B cell (primary cell): ENCODE measurements around the gene ANKRD10. TPM values are rescaled to one million over a fixed set of nuclear protein-coding genes. Genes with fewer than 3 reads are reported as not detected.
A peak's percentile ranks its signal among the peaks of the same experiment; 100 is the strongest.

ENCODE experiments used
- ATAC-seq: fragments of 200-7000 bp; cut with Tn5 transposase; one replicate; pipeline ENCODE4 v1.10.0; 2021; ENCODE audit warnings: low read depth, mild to moderate bottlenecking, moderate number of reproducible peaks, moderate library complexity
- CTCF ChIA-PET: fragments of 350-600 bp; sonication (Branson Sonifier 250); formaldehyde crosslinking; loops from one replicate; lab custom pipeline; 2021; ENCODE audit warnings: antibody characterized with exemption, inconsistent platforms; lab: Charles Lee
- POLR2A ChIA-PET: fragments of 350-600 bp; sonication (Branson Sonifier 250); formaldehyde crosslinking; loops from one replicate; lab custom pipeline; 2021; ENCODE audit warnings: antibody characterized with exemption; lab: Charles Lee
- DNase-seq: peaks from one replicate; pipeline ENCODE4 v3.0.0; 2013
- H2AFZ ChIP-seq: 2 replicates; pipeline ENCODE4 v1.6.1; 2012; ENCODE audit warnings: mild to moderate bottlenecking, low read depth, low read length; ENCODE audit not compliant: insufficient read depth, poor library complexity, severe bottlenecking
- H3K27ac ChIP-seq, 2 donors: 1 replicate in 1 of 2; 2 replicates in 1 of 2; pipeline ENCODE4 v1.5.1; 2012 to 2013; ENCODE audit warnings: low read length in 2 of 2, mild to moderate bottlenecking in 2 of 2, moderate library complexity in 1 of 2
- H3K27me3 ChIP-seq, 4 experiments: fragments of 200-600 bp in 1 of 4; sonication (generic) in 1 of 4; replicated peaks in 1 of 4; 1 replicate in 2 of 4; 2 replicates in 2 of 4; pipeline versions ENCODE4 v1.6.1 to v1.7.0; 2013 to 2016; ENCODE audit warnings: low read length in 3 of 4, mild to moderate bottlenecking in 2 of 4, mixed read lengths in 1 of 4, moderate library complexity in 1 of 4; ENCODE audit not compliant: insufficient read depth in 4 of 4, control insufficient read depth in 3 of 4; ENCODE audit errors: control extremely low read depth in 1 of 4
- H3K36me3 ChIP-seq, 2 experiments: replicated peaks in 1 of 2; 1 replicate in 1 of 2; 2 replicates in 1 of 2; pipeline versions ENCODE4 v1.6.1 to v1.7.1; 2013; ENCODE audit warnings: low read length in 1 of 2; ENCODE audit not compliant: insufficient read depth in 2 of 2, control insufficient read depth in 1 of 2; ENCODE audit errors: control extremely low read depth in 1 of 2, extremely low read depth in 1 of 2
- H3K4me1 ChIP-seq, 2 donors: fragments of 200-600 bp in 1 of 2; sonication (generic) in 1 of 2; 1 replicate in 1 of 2; 2 replicates in 1 of 2; pipeline versions ENCODE4 v1.5.1 to v1.6.1; 2013 to 2017; ENCODE audit warnings: low read length in 2 of 2; ENCODE audit not compliant: control insufficient read depth in 2 of 2, insufficient read depth in 2 of 2
- H3K4me2 ChIP-seq: replicated peaks from 2 replicates; pipeline ENCODE3; 2012; ENCODE audit warnings: mild to moderate bottlenecking, low read depth, low read length; ENCODE audit not compliant: poor library complexity, severe bottlenecking
- H3K4me3 ChIP-seq, 5 experiments: fragments of 200-600 bp in 1 of 5; sonication (generic) in 1 of 5; 1 replicate in 3 of 5; 2 replicates in 2 of 5; pipeline versions ENCODE4 v1.5.1 to v1.7.0; 2011 to 2016; ENCODE audit warnings: low read length in 4 of 5, mild to moderate bottlenecking in 4 of 5, low read depth in 2 of 5, control low read depth in 1 of 5, moderate library complexity in 1 of 5; ENCODE audit not compliant: insufficient read depth in 1 of 5; ENCODE audit errors: control extremely low read depth in 1 of 5, extremely low read depth in 1 of 5
- H3K79me2 ChIP-seq: fragments of 200-600 bp; sonication (generic); one replicate; pipeline ENCODE4 v1.6.0; 2016; ENCODE audit warnings: low read length; ENCODE audit not compliant: control insufficient read depth, insufficient read depth
- H3K9ac ChIP-seq: fragments of 200-600 bp; sonication (generic); 2 replicates; pipeline ENCODE4 v1.6.1; 2017; ENCODE audit warnings: mild to moderate bottlenecking, low read length, moderate library complexity
- H3K9me3 ChIP-seq, 3 donors: one replicate each; pipeline versions ENCODE4 v1.6.1 to v1.7.1; 2013; ENCODE audit warnings: low read length in 2 of 3; ENCODE audit not compliant: control insufficient read depth in 2 of 3, insufficient read depth in 1 of 3; ENCODE audit errors: control extremely low read depth in 1 of 3
- H4K20me1 ChIP-seq: 2 replicates; pipeline ENCODE4 v1.6.0; 2012; ENCODE audit warnings: mild to moderate bottlenecking, low read length; ENCODE audit not compliant: insufficient read depth, control insufficient read depth, poor library complexity, severe bottlenecking
- H3K27ac Mint-ChIP-seq: one replicate; pipeline ENCODE4 v1.8.0; 2021; ENCODE audit warnings: mixed read lengths
- H3K27me3 Mint-ChIP-seq: one replicate; pipeline ENCODE4 v1.8.0; 2021; ENCODE audit warnings: mixed read lengths
- H3K4me1 Mint-ChIP-seq: one replicate; pipeline ENCODE4 v1.8.0; 2021; ENCODE audit warnings: mixed read lengths
- H3K4me3 Mint-ChIP-seq: one replicate; pipeline ENCODE4 v1.8.0; 2021; ENCODE audit warnings: mixed read lengths
- H3K9me3 Mint-ChIP-seq: one replicate; pipeline ENCODE4 v1.8.0; 2022; ENCODE audit warnings: mixed read lengths; ENCODE audit not compliant: insufficient read depth
- EZH2 ChIP-seq: IDR thresholded peaks from 2 replicates; pipeline ENCODE4 v1.6.1; 2012; ENCODE audit warnings: borderline replicate concordance, low read depth, mild to moderate bottlenecking, moderate library complexity, low read length; ENCODE audit not compliant: insufficient read depth, poor library complexity, severe bottlenecking
- WGBS: methylation state at CpG from one replicate; pipeline ENCODE4 v1.1.5; 2013; ENCODE audit warnings: missing lambda C conversion rate; ENCODE audit not compliant: insufficient coverage; 5-methylcytosine and 5-hydroxymethylcytosine counted together
- intact Hi-C: fragments of 100-400 bp; cut with micrococcal nuclease; formaldehyde crosslinking; loops from one replicate; pipeline ENCODE4 v1.10.0; 2022
- polyA plus RNA-seq: library from polyadenylated mRNA; depleted of rRNA; stranded (reverse); fragments of >200 nt; gene quantifications from 2 replicates; pipeline ENCODE4 v1.2.3, GENCODE V29; 2012
- total RNA-seq, 2 donors: library from RNA; stranded (reverse); fragments of 120-200 nt in 1 of 2; gene quantifications; 1 replicate in 1 of 2; 2 replicates in 1 of 2; pipeline versions ENCODE4 v1.2.3 to v1.2.4, GENCODE V29; 2013 to 2022
- TF ChIP-seq, protein P1 (sequence below): fragments of 200-600 bp; IDR thresholded peaks from one replicate; pipeline ENCODE4 v1.8.0; 2022; ENCODE audit warnings: antibody characterized with exemption, mild to moderate bottlenecking

The ANKRD10 gene
- total and polyA plus RNA-seq, 2 donors (not counting 1 experiment from before 2014, with no cell fraction given), result 142 to 256 TPM

DNA sequence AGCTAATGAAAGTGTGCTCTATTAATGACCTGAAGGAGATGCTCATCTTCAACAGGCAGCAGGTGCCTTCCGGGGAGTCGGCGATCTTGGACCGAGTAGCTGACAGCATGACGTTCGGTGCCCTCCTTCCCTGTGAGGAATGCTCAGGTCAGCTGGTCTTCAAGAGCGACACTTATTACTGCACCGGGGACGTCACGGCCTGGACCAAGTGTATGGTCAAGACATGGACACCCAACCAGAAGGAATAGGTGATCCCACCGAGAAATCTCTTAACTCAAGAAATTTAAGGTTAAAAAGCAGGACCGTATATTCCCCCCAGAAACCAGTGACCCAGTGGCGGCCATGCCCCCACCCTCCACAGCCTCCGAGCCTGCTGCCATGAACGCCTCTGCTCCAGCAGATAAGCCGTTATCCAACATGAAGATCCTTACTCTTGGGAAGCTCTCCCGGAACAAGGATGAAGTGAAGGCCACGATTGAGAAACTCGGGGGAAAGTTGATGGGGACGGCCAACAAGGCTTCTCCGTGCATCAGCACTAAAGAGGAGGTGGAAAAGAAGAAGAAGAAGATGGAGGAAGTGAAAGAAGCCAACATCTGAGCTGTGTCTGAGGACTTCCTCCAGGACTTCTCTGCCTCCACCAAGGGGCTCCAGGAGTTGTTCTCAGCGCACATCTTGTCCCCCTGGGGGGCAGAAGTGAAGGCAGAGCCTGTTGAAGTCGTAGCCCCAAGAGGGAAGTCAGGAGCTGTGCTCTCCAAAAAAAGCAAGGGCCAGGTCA, 22.8 kb upstream of the ANKRD10 start:
- H4K20me1 ChIP-seq, result no peaks in the 10 kb centered on the region
- H3K9me3 Mint-ChIP-seq, result peaks cover 22% of the 10 kb centered on the region
- no peak overlapping the region for H3K27ac ChIP-seq
- POLR2A ChIA-PET, result no interaction called here
- peaks cover 9 to 12% of the 10 kb centered on the region in 2 donors for H3K4me1 ChIP-seq
- intact Hi-C loops, result no loop called here
- peak; percentile 57 for DNase-seq
- H3K79me2 ChIP-seq, result no peaks in the 10 kb centered on the region
- H3K4me1 Mint-ChIP-seq, result peaks cover 24% of the 10 kb centered on the region
- TF ChIP-seq, protein P1, sequence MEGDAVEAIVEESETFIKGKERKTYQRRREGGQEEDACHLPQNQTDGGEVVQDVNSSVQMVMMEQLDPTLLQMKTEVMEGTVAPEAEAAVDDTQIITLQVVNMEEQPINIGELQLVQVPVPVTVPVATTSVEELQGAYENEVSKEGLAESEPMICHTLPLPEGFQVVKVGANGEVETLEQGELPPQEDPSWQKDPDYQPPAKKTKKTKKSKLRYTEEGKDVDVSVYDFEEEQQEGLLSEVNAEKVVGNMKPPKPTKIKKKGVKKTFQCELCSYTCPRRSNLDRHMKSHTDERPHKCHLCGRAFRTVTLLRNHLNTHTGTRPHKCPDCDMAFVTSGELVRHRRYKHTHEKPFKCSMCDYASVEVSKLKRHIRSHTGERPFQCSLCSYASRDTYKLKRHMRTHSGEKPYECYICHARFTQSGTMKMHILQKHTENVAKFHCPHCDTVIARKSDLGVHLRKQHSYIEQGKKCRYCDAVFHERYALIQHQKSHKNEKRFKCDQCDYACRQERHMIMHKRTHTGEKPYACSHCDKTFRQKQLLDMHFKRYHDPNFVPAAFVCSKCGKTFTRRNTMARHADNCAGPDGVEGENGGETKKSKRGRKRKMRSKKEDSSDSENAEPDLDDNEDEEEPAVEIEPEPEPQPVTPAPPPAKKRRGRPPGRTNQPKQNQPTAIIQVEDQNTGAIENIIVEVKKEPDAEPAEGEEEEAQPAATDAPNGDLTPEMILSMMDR, result no peak
- no peak for TF ChIP-seq EZH2
- H3K4me3 Mint-ChIP-seq, result peak overlapping the region; percentile 17
- peaks cover 5% of the 10 kb centered on the region for H3K27me3 Mint-ChIP-seq
- H3K9ac ChIP-seq, result no peak overlapping the region
- peaks cover 0 to 2% (median 0%) of the 10 kb centered on the region in 4 experiments for H3K27me3 ChIP-seq
- H3K36me3 ChIP-seq, result no peaks in the 10 kb centered on the region
- peak overlapping the region; percentile 27 for H3K4me2 ChIP-seq
- peak overlapping the region; percentile 57 for H3K27ac Mint-ChIP-seq
- H2AFZ ChIP-seq, result no peak overlapping the region
- H3K9me3 ChIP-seq, result peaks cover 0 to 32% (median 22%) of the 10 kb centered on the region in 3 donors
- CTCF ChIA-PET, result no interaction called here
- 80% methylated on average over 23 of the region's 23 CpGs for WGBS
- ATAC-seq, result peak; percentile 53
- H3K4me3 ChIP-seq, result no peak overlapping the region

- ATAC-seq, result no peak
- CTCF ChIA-PET, result no interaction called here
Observed at GRCh38 chr13:110936519-110936918, 21.6 kb upstream of the ANKRD10 start.

More at GRCh38 chr13:110936519-110936918, 21.6 kb upstream of the ANKRD10 start:
- H3K4me3 Mint-ChIP-seq, result no peak overlapping the region
- H3K36me3 ChIP-seq, result no peaks in the 10 kb centered on the region
- no peak overlapping the region for H3K27ac ChIP-seq
- no peak overlapping the region for H3K27ac Mint-ChIP-seq
- H3K9ac ChIP-seq, result no peak overlapping the region
- 98% methylated on average over 23 of the region's 23 CpGs for WGBS
- no peak for DNase-seq
- intact Hi-C loops, result no loop called here
- H3K4me1 ChIP-seq, result peaks cover 8 to 9% of the 10 kb centered on the region in 2 donors
- no peak overlapping the region for H3K4me3 ChIP-seq
- peaks cover 25% of the 10 kb centered on the region for H3K9me3 Mint-ChIP-seq
- no peak overlapping the region for H2AFZ ChIP-seq
- H3K4me1 Mint-ChIP-seq, result peaks cover 17% of the 10 kb centered on the region
- H3K9me3 ChIP-seq, result peaks cover 0 to 36% (median 25%) of the 10 kb centered on the region in 3 donors
- TF ChIP-seq, protein P1, result no peak
- no peak overlapping the region for H3K4me2 ChIP-seq
- no peaks in the 10 kb centered on the region for H4K20me1 ChIP-seq
- H3K27me3 Mint-ChIP-seq, result peaks cover 8% of the 10 kb centered on the region
- no peaks in the 10 kb centered on the region for H3K79me2 ChIP-seq
- POLR2A ChIA-PET, result no interaction called here
- H3K27me3 ChIP-seq, result peaks cover 0 to 5% (median 1%) of the 10 kb centered on the region in 4 experiments
